Measurements from ENCODE around the gene CPXM2.

- TF ChIP-seq, protein P1, sequence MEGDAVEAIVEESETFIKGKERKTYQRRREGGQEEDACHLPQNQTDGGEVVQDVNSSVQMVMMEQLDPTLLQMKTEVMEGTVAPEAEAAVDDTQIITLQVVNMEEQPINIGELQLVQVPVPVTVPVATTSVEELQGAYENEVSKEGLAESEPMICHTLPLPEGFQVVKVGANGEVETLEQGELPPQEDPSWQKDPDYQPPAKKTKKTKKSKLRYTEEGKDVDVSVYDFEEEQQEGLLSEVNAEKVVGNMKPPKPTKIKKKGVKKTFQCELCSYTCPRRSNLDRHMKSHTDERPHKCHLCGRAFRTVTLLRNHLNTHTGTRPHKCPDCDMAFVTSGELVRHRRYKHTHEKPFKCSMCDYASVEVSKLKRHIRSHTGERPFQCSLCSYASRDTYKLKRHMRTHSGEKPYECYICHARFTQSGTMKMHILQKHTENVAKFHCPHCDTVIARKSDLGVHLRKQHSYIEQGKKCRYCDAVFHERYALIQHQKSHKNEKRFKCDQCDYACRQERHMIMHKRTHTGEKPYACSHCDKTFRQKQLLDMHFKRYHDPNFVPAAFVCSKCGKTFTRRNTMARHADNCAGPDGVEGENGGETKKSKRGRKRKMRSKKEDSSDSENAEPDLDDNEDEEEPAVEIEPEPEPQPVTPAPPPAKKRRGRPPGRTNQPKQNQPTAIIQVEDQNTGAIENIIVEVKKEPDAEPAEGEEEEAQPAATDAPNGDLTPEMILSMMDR (IDR thresholded peaks at IDR 0.05; ENCODE audit: poor library complexity), result no peak
- TF ChIP-seq EZH2 (IDR thresholded peaks at IDR 0.05; ENCODE audit: borderline replicate concordance), result no peak
- no peak for TF ChIP-seq EZH2phosphoT487 (IDR thresholded peaks at IDR 0.05; ENCODE audit: low read depth, severe bottlenecking, unreplicated experiment)
Measured at GRCh38 chr10:123722351-123722750, 169.3 kb downstream of the CPXM2 start.
